HG03565 (cell line): Measurements from ENCODE around the gene ANGPTL7.
"Not testable (repeated sequence)": the region's sequence is repeated elsewhere in the genome, so short reads cannot be mapped to it uniquely, and the experiment has no call there.

Experiments used
- ATAC-seq: cut with Tn5 transposase; IDR thresholded peaks from one replicate; pipeline ENCODE4 v1.9.1; 2021; ENCODE audit warnings: mild to moderate bottlenecking, moderate library complexity; ENCODE audit not compliant: unreplicated experiment

ANGPTL7 gene, protein sequence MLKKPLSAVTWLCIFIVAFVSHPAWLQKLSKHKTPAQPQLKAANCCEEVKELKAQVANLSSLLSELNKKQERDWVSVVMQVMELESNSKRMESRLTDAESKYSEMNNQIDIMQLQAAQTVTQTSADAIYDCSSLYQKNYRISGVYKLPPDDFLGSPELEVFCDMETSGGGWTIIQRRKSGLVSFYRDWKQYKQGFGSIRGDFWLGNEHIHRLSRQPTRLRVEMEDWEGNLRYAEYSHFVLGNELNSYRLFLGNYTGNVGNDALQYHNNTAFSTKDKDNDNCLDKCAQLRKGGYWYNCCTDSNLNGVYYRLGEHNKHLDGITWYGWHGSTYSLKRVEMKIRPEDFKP

DNA sequence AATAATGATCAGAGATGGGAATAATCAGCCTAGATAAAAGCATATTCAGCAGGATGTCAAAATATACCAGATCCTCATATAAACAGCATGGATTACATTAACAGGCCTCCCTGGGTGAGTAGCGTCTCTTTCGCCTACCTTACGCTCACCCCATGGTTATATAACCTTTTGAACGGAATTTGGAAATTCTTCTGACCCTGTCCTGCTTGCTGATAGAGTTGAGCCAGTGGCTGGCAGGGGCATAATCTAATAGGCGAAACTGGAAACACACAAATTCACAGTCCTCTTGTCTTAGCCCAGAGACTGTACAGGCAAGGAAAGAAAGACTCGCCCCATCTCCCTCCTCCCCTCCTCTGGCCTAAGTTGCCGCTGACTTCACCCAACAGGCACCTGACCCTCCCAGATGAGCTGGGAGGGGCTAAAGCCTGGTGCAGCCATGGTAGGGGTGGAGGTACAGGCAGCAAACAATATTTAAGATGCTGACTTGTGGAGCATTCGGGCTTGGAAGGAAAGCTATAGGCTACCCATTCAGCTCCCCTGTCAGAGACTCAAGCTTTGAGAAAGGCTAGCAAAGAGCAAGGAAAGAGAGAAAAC is at the start of gene ANGPTL7:
Gene ANGPTL7, plus strand, starts transcription at position 498 of the 594 bp plus-strand sequence. CDS start 225 bp downstream, outside the sequence.
- no peak for ATAC-seq

DNA sequence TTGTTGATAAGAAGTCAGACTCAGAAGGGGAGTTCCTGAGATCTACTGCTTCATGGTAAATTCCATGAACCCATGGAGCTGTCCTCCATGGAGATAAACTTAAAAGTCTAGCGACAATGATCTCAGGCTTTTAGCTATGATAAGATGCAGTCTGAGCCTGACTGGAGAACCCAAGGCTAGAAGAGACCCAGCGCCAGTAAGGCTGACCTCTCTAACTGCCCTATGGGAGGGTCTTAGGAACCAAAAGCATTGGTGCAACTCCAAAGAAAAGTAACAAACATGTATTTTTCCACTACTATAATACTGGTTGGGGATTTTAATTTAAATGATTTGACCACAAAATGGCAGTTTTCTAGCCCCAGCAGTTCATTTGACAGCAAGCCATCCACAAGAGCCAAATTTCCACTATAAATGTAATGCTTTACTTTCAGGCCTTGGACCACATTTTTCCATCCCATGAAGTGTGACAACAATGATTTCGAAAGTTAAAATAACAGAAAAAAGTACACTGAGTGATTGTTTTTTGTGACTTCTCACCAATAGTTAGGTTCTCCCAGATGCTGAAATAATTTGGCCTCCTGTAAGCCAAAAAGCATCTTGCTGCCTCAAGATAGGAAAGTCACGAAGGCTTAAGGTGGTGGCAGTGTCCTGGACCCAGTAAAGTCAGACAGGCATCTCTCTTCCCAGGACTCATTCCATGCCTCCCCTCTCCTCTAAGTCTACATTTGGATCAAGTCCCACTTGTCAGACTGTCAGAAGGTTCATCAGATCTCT is 46.4 kb upstream of the ANGPTL7 start:
- ATAC-seq: no peak

DNA sequence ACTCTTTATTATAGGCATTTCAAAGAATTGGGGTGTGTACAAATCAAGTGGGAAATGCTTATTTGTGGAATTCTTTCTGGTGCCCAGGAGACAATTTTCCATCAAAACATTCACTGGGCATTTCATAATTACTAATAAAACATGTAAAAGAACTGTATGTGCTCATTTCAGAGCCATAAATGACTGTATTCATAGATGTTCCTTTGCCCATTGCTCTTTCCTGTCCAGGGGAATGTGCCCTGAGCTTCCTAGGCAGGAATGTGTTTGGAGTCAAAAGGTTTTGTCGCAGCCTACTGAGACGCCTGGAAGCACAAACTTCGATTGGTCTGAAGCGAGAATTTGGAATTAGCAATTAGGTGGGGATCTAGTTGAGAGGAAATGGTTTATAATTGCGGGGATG is 45.8 kb upstream of the ANGPTL7 start:
- ATAC-seq: no peak

DNA sequence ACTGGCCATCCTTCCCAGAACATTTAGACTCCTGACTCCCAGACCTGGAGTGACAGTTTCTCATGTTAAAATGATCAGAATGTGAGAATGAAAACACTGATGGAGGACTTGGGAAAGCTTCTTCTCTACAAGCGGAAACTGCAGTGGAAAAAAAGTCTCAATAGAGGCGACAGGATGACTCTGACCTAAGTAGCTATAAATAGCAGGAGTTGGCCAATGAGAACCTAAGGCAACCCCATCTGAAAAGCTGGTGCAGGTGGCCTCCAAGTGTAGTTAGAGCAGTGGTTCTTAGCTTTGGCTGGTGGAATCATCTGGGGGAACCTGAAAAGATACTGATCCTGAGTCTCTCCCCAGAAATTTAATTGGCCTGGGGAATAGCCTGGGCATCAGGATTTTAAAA is 45.2 kb upstream of the ANGPTL7 start:
- ATAC-seq: no peak

DNA sequence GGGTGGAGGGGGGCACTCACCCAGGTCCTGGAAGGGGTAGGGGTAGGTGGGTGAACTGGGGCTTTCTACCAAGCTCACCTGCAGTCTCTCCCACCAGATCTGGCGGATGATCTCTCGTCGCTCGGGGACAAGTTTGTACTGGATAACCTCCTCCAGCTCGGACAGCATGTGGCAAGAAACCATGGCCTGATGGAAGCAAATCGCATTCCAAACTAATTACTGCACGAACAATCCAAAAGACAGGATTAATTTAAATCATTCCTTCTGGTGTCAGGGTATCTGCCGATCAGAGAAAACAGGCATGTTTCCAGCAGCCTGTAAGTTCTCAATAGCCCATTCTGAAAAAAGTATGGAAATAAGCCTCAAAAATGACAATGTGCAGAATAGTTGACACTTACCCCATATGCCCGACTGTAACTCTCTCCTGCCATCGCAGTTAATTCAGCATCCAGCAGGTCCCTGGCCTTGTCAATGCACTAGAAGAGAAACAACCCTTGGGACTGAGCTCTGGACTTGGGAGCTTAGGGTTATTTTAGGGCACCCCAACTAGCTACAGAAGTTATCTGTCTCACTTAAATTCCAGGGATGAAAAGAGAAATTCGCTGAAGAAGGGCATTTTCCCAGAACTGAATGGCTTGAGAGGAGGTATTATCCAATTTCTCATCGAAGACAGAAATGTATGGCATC is 44.4 kb upstream of the ANGPTL7 start:
- no peak for ATAC-seq

DNA sequence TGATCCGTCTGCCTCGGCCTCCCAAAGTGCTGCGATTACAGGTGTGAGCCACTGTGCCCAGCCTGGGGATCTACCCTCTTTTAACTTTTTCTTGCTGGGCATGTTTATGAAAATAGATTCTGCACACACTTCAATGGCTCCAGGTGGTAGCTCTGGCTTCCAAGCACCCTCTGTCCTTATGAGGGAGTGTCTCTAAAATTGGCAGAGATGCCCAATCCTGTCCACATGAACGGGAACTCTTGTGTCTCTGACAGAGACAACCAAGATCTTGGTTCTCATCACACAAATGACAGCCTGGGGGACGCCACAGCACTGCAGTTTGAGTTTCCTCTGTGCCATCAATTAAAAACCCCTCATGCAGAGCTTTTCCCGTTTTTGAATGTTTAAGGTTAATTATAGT is 43.4 kb upstream of the ANGPTL7 start:
- ATAC-seq: no peak

DNA sequence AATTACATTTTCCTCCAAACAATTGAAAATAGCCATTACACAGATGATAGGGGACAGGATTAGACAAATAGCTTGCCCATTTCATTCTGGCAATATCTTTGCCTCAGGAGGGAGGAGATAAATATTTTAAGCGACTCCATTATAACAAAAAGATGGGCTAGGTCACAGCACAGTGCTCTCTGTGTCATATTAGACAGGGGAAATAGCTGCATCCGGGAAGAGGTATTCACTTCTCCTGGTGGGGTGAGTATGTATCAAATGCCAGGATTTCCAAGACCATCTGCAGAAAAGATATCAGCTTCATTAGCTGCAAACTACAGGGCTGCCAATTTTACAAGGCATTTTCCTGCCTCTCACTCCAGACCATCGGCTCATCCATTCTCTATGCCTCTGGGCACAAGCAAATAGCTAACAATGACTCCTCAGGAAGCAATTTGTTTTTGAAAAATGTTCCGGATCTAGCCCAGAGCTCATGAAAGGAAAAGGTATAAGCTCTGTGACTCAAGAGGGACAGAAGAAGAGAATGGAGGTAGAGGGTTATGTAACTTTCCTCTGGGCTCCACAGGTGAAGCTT is 41.9 kb upstream of the ANGPTL7 start:
- no peak for ATAC-seq

DNA sequence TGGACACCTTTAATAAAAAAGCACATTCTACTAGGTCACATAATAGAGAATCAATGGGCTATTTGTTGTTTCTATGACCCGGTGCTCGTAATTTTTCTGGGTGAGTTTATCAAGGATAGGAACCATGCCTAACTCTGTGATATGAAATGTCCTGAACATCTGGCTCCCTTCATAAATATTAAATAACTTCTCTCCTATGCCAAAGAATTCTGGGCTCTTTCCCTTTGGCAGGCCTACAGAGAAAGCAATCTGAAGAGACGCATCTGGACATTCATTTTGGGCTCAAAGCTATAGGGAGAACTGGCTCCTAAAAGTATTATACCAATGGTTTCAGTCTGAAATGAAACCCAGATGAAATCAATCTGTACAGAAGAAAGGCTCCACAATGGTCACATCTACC is 38.8 kb upstream of the ANGPTL7 start:
- no peak for ATAC-seq

DNA sequence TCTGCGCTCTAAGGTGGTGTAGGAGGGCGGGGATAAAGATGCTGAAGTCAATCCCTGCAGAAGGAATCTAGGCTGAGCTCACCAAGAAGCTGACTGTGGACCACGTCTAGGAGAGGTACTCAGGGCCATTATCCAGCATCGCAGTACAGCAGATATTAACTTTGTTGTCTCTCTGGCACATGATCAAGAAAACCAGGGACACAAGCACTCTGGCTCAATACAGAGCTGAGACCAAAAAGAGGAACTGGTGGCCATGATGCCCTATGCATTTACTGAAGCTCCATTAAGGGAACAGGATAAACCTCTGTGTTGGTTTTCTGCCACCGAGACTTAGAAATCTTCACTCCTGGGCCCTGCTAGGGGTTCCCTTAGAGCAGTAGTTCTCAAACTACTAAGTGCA is 38.0 kb upstream of the ANGPTL7 start:
- no peak for ATAC-seq

DNA sequence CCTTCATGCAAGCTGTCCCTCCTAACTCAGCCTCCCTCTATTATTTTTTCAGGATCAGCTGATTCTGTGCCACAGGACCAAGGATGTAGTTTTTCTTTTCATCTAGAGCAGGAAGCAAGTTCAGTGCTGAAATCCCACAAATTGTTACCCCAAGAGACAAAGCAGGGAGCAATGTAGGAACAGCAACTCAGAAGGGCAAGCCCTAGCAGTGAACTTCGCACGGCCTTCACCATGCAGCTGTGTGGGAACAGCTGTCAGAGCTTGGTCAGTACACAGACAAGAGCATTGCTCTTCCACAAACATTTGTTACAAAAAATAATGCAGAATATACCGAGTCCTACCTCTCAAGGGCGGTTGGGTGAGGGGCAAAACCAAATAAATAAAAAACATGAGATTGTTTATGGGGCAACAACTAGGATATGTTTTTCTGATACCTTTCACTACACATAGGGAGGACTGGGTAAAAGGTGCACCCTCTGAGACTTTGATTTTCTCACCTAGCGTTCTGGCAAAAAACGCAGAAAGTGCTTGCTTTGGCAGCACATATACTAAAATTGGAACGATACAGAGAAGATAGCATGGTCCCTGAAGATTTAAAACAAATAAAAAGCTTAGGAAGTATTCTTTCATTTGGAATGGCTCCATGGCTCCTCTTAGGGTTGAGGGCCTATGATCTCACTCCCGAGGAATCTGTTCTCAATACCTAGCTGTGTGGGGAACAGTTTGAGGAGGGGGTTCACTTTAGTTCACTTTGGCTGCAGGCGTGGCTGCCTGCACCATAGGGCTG is 37.1 kb upstream of the ANGPTL7 start:
- no peak for ATAC-seq

DNA sequence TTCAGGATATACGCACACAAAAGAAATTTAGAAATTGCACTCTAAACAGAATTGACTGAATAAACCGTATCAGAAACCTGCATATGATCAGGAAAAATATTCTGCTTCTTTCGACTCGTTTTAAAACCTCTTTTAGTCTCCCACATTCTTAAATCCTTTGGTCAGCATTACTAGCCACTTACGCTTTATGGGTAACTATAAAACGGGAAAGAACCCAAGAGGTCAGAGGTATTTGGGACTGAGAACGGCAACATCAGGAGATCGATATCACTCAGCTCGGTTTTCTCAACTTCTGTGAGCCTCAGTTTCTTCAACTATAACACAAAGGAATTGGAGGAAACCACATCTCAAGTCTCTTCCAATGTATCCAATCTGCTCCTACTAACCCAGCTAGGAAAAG is 36.4 kb upstream of the ANGPTL7 start:
- ATAC-seq: no peak

DNA sequence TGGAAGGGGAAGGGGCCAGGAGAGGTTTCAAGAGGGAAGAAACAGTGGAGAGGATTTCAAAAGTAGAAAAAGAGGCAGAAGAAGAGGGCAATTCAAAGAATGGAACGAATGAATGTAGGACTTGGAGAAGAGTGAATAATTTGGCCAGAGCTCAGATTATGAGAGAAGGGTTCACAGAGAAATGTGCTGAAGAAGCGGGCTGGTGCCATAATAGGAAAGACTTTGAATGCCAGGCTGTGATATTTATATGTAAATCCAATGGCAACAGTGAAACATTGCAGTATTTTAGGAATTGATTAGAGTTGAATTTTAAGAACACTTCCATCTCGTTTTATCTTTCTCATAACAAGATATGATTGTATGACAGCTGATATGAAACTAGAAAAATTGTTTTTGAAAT is 36.0 kb upstream of the ANGPTL7 start:
- no peak for ATAC-seq

DNA sequence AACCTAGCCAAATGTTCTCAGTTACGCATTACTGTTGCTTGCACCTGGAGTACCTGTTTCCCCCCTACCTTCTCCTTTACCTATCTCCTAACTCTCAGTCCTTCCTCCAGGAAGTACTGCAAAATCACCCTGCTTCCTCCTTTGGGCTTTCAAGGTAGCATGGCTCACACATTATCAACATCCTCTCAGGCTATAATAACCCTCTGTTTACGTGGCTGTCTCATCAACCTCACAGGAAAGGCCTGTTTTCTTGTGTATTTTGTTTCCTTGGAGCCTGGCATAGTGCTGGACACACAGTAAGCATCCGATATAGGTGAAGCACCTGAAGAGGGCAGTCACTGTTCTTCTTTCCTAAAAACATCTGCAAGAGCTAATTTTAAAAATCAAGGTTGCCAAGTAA is 32.7 kb upstream of the ANGPTL7 start:
- no peak for ATAC-seq

DNA sequence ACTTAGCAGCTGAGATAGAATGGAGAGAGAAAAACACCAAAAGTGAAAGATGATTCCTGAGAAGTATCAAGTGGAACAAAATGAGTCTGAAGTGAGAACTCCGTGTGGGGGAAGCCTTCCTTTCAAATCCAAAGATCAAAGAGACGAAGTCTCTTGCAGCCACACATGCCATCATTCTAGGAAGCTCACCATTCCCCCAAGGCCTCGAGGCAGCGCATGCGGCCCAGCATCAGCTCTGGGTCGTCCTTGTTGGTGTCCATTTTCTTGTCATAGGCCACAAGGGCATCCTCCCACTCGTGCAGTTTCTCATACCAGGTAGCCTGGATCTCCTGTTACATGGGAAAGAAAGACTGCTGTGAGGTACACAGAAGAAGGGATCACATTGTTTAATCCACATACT is 32.2 kb upstream of the ANGPTL7 start:
- no peak for ATAC-seq

DNA sequence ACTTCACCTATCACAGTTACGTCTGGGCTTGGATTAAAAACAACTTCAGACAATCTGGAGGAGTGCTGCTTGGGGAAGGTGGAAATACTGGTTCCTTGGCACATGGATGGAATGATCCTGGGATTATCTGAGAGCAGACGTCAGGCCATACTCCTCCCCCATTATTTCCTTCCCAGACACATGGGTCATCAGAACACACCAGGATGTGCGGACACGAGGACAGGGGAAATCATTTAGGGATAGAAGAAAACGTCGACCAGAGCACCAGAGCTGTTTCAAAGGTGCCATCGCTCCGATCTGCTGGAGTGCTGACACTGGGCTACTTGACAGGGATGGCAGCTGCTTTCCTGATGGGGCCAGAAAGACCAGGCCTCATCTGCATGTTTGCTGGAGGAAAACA is 31.8 kb upstream of the ANGPTL7 start:
- no peak for ATAC-seq

DNA sequence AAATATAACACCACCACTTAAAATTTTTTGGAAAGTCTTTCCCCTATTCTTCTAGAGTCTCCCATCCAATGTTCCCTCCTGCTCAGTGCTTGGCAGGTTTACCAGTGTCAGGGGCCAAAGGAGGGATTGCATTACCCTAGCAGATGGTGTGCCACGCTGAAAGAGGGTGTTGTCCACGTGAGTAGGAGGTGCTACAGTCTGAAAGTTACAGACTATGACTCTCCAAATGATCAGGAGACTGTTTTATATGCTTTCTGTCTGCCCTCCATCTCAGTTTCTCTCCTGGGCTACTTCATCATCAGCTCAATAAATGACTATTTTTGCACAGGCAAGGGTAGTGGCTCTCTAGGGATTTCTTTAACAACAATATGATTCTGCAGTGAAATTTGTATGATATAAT is 31.3 kb upstream of the ANGPTL7 start:
- ATAC-seq: no peak

DNA sequence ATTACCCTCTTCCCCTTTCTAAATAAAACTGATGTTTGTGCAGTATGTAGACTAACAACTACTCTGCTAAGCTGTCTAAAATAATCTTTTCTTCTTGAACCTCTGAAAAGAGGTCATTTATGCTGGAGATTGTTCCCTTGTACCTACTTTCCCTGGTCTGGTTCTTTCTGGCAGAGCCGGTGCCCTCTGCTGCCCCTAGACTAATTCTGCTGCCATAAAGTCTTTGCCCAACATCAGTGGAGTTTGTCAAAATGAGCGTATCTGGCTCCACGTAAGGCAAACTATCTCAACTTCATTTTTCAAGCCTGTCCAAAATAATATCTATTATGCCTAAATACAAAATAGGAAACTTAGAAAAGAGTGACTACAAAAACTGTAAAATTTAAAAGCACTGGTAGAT is 30.9 kb upstream of the ANGPTL7 start:
- no peak for ATAC-seq

DNA sequence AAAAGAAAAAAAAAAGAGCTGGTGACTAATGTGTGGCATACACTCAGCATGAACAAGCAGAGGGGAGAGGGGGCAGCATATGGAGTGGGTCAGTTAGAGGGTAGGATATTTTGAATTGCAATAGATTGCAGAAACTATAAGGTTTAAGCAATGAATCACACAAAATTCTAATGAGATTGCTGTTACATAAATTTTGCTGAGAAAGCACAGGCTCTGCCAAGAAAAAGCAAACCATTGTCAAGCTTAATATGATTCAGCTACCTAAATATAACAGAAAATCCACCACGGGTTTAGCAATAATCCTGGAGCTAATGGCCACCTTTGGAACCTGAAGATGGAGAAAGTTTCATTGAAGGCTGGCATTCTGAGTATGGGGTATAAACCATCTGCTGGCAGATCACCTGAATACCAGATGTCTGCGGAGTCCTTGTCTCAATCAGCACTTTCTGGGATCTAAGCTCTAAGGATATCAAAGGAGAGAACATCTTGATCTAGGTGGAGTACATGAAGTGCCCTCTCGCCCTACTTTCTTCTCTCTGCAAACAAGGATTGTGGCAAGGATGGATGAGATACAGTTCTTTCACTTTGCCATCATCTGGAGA is 30.3 kb upstream of the ANGPTL7 start:
- no peak for ATAC-seq

DNA sequence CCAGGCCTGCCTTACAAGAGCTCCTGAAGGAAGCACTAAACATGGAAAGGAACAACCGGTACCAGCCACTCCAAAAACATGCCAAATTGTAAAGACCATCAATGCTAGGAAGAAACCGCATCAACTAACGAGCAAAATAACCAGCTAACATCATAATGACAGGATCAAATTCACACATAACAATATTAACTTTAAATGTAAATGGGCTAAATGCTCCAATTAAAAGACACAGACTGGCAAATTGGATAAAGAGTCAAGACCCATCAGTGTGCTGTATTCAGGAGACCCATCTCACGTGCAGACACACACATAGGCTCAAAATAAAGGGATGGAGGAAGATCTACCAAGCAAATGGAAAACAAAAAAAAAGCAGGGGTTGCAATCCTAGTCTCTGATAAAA is 26.4 kb upstream of the ANGPTL7 start:
- ATAC-seq: not testable (repeated sequence)

DNA sequence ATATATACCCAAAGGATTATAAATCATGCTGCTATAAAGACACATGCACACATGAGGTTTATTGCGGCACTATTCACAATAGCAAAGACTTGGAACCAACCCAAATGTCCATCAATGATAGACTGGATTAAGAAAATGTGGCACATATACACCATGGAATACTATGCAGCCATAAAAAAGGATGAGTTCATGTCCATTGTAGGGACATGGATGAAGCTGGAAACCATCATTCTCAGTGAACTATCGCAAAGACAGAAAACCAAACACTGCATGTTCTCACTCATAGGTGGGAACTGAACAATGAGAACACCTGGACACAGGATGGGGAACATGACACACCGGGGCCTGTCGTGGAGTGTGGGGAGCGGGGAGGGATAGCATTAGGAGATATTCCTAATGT is 22.4 kb upstream of the ANGPTL7 start:
- ATAC-seq: not testable (repeated sequence)
